Endothelial cell of umbilical vein (primary cell): ENCODE results near the gene PPP2R2C.

Experiments used
- CTCF ChIP-seq, 2 donors: IDR thresholded peaks; 1 replicate in 1 of 2; 2 replicates in 1 of 2; pipeline ENCODE4 v1.5.1; 2011; ENCODE audit warnings: low read length in 2 of 2, mild to moderate bottlenecking in 2 of 2, moderate library complexity in 2 of 2, control low read depth in 1 of 2, inconsistent platforms in 1 of 2, low read depth in 1 of 2; ENCODE audit not compliant: insufficient read depth in 1 of 2; ENCODE audit errors: extremely low read depth in 1 of 2
- EZH2 ChIP-seq: IDR thresholded peaks from 2 replicates; pipeline ENCODE4 v1.6.1; 2012; ENCODE audit warnings: borderline replicate concordance, low read depth, mild to moderate bottlenecking, moderate library complexity, low read length, inconsistent platforms; ENCODE audit not compliant: severe bottlenecking
- POLR2AphosphoS5 ChIP-seq: IDR thresholded peaks from 2 replicates; pipeline ENCODE4 v1.6.1; 2012; ENCODE audit warnings: low read depth, mild to moderate bottlenecking, control low read depth, low read length, moderate library complexity; ENCODE audit not compliant: insufficient read depth

- TF ChIP-seq CTCF (IDR thresholded peaks at IDR 0.05; ENCODE audit: extremely low read depth in 1 of 2, insufficient read depth in 1 of 2, low read depth in 1 of 2, low read length in 2 of 2) (no peak), POLR2AphosphoS5 (no peak), EZH2 (no peak)
Observed at GRCh38 chr4:6386091-6386490, 86.3 kb downstream of the PPP2R2C start.
